CD4-positive, alpha-beta T cell treated with Interleukin-12 subunit alpha and Interleukin-12 subunit beta, for 1 hour (primary cell): Measurements from ENCODE around the gene CSTPP1.

ENCODE experiments used
- DNase-seq: peaks from one replicate; pipeline ENCODE4 v3.0.0-alpha.2; 2020

Gene CSTPP1

GRCh38 chr11:47165253-47165840, 228.8 kb downstream of the CSTPP1 start:
- DNase-seq, result no peak

GRCh38 chr11:47166368-47166767, 229.8 kb downstream of the CSTPP1 start:
- DNase-seq, result no peak

GRCh38 chr11:47171061-47171838, 234.7 kb downstream of the CSTPP1 start:
- DNase-seq, result no peak

- DNase-seq, result no peak
Measured at GRCh38 chr11:47171856-47172255, 235.3 kb downstream of the CSTPP1 start.

GRCh38 chr11:47172740-47173336, 236.3 kb downstream of the CSTPP1 start:
- no peak for DNase-seq

- no peak for DNase-seq
Measured at GRCh38 chr11:47175746-47176327, 239.3 kb downstream of the CSTPP1 start.

- peak; percentile 97 for DNase-seq
Measured at GRCh38 chr11:47176328-47177228, 240.0 kb downstream of the CSTPP1 start, which contains the start of gene ARFGAP2. Gene ARFGAP2 (minus strand): TSS chr11:47176879. CDS start chr11:47176853, 26 bp downstream.

GRCh38 chr11:47177229-47177845, 240.8 kb downstream of the CSTPP1 start:
- peak; percentile 88 for DNase-seq

- DNase-seq, result no peak
Measured at GRCh38 chr11:47177846-47178245, 241.3 kb downstream of the CSTPP1 start.

- DNase-seq, result no peak
Measured at GRCh38 chr11:47178316-47178715, 241.8 kb downstream of the CSTPP1 start.

GRCh38 chr11:47178737-47179654, 242.4 kb downstream of the CSTPP1 start:
- DNase-seq, result no peak

- DNase-seq, result peak; percentile 47
Measured at GRCh38 chr11:47179655-47179991, 243.1 kb downstream of the CSTPP1 start.

- no peak for DNase-seq
Measured at GRCh38 chr11:47180006-47180787, 243.6 kb downstream of the CSTPP1 start.

GRCh38 chr11:47181271-47181670, 244.7 kb downstream of the CSTPP1 start:
- no peak for DNase-seq

GRCh38 chr11:47182380-47182779, 245.8 kb downstream of the CSTPP1 start:
- DNase-seq, result no peak

- no peak for DNase-seq
Measured at GRCh38 chr11:47183031-47183856, 246.7 kb downstream of the CSTPP1 start.

GRCh38 chr11:47183969-47184368, 247.4 kb downstream of the CSTPP1 start:
- DNase-seq, result no peak

- no peak for DNase-seq
Measured at GRCh38 chr11:47184711-47185304, 248.2 kb downstream of the CSTPP1 start.
